Skeletal muscle satellite cell (primary cell): Measurements from ENCODE around the gene F8A2. TPM values are rescaled to one million over a fixed set of nuclear protein-coding genes. Genes with fewer than 3 reads are reported as not detected.
"Not testable (repeated sequence)": the region's sequence is repeated elsewhere in the genome, so short reads cannot be mapped to it uniquely, and the experiment has no call there.

Experiments
- H3K27me3 ChIP-seq: 2 replicates; pipeline ENCODE4 v1.7.0; 2013; ENCODE audit warnings: low read length; ENCODE audit not compliant: control insufficient read depth, insufficient read depth
- H3K36me3 ChIP-seq: 2 replicates; pipeline ENCODE4 v1.7.0; 2013; ENCODE audit warnings: mild to moderate bottlenecking, control low read depth, low read length; ENCODE audit not compliant: insufficient read depth
- H3K4me1 ChIP-seq: 2 replicates; pipeline ENCODE4 v1.7.0; 2013; ENCODE audit warnings: low read length; ENCODE audit not compliant: control insufficient read depth, insufficient read depth
- H3K4me2 ChIP-seq: 2 replicates; pipeline ENCODE4 v1.7.0; 2013; ENCODE audit warnings: mild to moderate bottlenecking, low read length
- H3K4me3 ChIP-seq: 2 replicates; pipeline ENCODE4 v1.7.0; 2013; ENCODE audit warnings: low read length
- H3K9ac ChIP-seq: 2 replicates; pipeline ENCODE4 v1.7.0; 2013; ENCODE audit warnings: mild to moderate bottlenecking, low read depth, low read length, moderate library complexity
- H3K9me3 ChIP-seq: replicated peaks from 2 replicates; pipeline ENCODE4 v1.7.0; 2013; ENCODE audit warnings: mild to moderate bottlenecking, control low read depth, low read length
- total RNA-seq: library from RNA; depleted of rRNA; stranded (reverse); fragments of >200 nt; gene quantifications from 2 replicates; pipeline ENCODE4 v1.2.3, GENCODE V29; 2012; rRNA removed

F8A2 gene
- not detected in 2 replicates for total RNA-seq

DNA sequence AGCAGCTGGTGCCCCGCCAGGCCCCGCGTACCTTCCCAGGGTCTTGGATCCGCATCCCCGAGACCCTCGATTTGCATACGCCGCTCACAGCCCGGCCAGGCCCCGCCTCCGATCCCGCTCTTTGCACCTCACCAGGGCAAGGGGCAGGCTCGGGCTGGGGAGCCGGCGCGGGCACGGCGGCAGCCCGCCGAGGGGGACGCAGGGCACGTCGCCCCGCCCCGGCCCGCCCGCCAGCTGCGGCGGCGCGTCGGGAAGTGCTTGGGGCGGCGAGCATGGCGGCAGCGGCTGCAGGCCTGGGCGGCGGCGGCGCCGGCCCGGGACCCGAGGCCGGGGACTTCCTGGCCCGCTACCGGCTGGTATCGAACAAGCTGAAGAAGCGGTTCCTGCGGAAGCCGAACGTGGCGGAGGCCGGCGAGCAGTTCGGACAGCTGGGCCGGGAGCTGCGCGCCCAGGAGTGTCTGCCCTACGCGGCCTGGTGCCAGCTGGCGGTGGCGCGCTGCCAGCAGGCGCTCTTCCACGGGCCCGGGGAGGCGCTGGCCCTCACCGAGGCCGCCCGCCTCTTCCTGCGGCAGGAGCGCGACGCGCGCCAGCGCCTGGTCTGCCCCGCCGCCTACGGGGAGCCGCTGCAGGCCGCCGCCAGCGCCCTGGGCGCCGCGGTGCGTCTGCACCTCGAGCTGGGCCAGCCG, at the start of gene F8A2:
Gene F8A2 (plus strand): TSS at position 253 of the 686 bp plus-strand sequence. CDS start 20 bp downstream, at position 273.
- H3K4me1 ChIP-seq, H3K4me2 ChIP-seq, H3K9me3 ChIP-seq, H3K9ac ChIP-seq, H3K36me3 ChIP-seq, H3K4me3 ChIP-seq, H3K27me3 ChIP-seq: not testable (repeated sequence)

DNA sequence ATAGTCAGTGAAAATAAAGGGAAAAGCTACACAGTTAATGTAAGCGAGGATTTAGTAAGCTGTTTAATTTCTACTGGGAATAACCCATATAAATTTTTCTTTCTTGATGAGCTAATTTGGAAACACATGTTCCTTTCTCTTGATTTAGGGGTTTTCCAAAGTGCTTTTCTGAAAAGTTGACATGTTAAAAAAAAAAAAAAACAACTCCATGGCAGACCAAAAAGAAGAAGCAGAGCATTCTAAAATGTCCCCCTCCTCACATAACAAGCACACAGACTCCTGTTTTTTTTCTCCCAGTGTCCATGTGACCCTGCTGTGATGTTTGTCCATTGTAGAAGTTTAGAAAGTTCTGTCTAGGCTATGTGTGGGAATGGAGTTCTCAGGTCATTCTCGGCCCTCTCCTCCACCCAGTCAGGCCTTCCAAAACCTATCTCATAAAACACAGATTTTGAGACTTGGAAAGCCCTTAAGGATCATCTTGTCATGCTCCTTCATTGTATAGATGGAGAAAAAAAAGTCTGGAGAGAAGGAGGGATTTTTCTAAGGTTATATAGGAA, 48.3 kb upstream of the F8A2 start:
- Histone ChIP-seq H3K4me1 (no peaks in the 10 kb centered on the region), H3K4me2 (no peak overlapping the region), H3K36me3 (no peaks in the 10 kb centered on the region), H3K9ac (no peak overlapping the region), H3K4me3 (no peak overlapping the region), H3K27me3 (no peaks in the 10 kb centered on the region), H3K9me3 (no peaks in the 10 kb centered on the region)

DNA sequence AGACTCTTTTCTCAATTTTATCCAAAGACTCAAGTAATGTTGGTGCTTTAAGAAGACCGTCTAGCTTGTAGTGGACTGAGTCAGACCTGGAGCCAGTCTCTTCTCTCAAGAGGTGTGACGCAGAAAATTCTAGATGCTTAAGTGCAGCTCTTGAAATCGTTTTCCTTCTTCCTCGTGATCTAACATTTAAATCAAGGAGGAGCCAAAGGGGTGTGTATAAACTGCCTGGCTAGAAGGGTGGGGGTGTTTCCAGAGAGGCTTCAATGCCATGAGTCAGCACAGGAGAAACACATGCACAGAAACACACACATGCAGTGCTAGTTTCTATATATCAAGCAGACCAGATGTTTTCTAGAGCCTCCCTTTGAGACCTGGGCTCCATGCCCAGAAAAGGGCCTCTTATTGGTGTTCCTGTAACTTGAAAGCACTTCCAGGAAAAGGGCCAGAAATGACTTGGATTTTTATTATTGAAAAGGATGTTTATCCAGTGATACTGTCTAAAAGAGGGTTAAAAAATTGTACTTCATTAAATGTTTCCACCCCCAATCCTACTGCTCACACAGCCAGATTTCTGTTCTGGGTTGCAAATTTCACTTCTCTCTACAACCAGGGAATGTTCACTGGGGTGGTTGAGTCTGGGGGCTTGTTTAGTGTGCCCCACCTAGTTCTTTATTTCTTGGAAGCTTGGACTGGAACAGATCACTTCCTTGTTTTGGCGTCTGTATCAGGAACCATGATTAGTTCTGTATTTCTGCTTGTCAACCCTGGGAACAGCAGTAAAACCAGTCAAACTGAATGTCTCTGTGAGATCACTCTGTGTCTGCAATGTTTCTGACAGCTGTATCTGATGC, 47.2 kb upstream of the F8A2 start, which contains the start of gene CLIC2:
Gene CLIC2 (minus strand): TSS at position 129 of the 851 bp plus-strand sequence. CDS start 187 bp downstream, outside the sequence.
- Histone ChIP-seq H3K9ac (no peak within 1 kb of the TSS), H3K4me3 (no peak within 1 kb of the TSS), H3K27me3 (no peaks in the 10 kb centered on the region), H3K4me1 (no peaks in the 10 kb centered on the region), H3K4me2 (no peak within 1 kb of the TSS), H3K9me3 (no peaks in the 10 kb centered on the region), H3K36me3 (no peaks in the 10 kb centered on the region)

DNA sequence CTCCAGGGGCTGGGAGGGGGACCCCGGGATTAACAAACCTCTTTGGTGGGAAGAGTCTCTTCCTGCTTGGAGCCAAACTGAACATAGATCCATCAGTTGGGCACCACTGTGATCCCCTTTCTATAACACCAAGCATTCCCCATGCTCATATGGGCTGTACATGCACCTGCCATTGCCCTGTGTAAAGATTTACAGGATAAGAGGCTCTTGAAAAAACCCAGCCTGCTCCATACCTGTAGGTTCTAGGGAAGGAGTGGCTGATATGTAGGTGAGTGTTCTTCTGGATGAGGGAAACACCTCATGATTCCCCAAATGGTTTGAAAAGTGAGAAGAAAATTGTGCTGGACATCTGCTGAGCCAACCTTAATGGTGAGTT, 46.6 kb upstream of the F8A2 start:
- H3K9ac ChIP-seq, H3K9me3 ChIP-seq, H3K27me3 ChIP-seq, H3K4me1 ChIP-seq, H3K4me3 ChIP-seq, H3K4me2 ChIP-seq, H3K36me3 ChIP-seq: not testable (repeated sequence)

DNA sequence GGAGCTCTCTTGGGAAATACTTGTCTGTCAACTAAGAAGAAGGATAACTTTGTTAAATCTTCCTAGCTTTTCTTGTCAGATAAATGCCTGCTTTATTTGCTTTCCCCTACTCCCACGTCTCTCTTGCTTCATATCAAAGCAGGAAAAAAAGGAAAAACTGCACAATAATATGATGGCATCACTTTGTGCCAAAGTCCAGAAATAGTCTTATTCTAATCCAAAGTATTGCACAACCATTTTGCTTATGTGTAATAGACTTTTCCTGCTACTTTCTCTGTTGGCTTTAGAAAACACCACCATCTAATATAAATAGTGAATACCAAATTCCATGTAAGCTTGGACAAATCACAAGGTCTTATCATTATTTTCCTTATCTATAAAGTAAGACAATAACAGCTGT, 36.2 kb upstream of the F8A2 start:
- not testable (repeated sequence) for H3K4me3 ChIP-seq, H3K4me2 ChIP-seq, H3K9me3 ChIP-seq, H3K9ac ChIP-seq, H3K27me3 ChIP-seq, H3K36me3 ChIP-seq, H3K4me1 ChIP-seq

DNA sequence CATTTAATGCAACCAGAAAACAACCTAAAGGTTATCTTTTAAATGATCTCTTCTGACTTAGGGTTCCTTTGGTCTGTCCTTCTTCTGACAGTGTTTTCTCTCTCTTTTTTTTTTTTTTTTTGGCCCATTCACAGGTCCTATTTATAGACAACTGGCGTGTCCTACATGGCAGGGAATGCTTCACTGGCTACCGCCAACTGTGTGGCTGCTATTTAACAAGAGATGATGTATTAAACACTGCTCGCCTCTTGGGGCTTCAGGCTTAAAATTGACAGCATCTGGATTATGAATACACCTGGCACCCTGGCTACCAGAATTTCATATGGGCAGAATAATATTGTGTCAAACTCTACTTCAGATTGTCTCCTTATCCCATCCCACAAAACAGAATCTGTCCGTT, 32.4 kb upstream of the F8A2 start:
- H3K4me3 ChIP-seq, H3K9me3 ChIP-seq, H3K9ac ChIP-seq, H3K36me3 ChIP-seq, H3K4me2 ChIP-seq, H3K4me1 ChIP-seq, H3K27me3 ChIP-seq: not testable (repeated sequence)

DNA sequence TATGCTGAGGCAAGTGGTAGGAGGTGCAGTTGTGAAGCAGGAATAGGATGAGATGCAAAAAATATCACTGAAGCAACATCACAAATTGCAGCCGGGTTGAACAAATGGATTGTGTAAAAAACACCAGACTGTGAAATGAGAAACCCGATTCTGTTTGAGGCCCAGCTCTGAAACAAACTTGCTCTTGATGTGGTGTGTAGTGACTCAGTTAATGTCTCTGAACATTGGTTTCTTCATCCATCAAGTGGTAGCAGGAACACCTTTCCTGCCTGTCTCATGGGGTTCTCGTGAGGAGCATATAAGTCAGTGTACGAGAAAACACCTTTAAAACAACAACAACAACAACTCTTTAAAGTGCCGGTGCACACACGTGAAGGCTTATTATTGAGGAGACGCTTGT, 18.2 kb upstream of the F8A2 start:
- H3K4me2 ChIP-seq, H3K9me3 ChIP-seq, H3K4me3 ChIP-seq, H3K36me3 ChIP-seq, H3K4me1 ChIP-seq, H3K27me3 ChIP-seq, H3K9ac ChIP-seq: not testable (repeated sequence)

DNA sequence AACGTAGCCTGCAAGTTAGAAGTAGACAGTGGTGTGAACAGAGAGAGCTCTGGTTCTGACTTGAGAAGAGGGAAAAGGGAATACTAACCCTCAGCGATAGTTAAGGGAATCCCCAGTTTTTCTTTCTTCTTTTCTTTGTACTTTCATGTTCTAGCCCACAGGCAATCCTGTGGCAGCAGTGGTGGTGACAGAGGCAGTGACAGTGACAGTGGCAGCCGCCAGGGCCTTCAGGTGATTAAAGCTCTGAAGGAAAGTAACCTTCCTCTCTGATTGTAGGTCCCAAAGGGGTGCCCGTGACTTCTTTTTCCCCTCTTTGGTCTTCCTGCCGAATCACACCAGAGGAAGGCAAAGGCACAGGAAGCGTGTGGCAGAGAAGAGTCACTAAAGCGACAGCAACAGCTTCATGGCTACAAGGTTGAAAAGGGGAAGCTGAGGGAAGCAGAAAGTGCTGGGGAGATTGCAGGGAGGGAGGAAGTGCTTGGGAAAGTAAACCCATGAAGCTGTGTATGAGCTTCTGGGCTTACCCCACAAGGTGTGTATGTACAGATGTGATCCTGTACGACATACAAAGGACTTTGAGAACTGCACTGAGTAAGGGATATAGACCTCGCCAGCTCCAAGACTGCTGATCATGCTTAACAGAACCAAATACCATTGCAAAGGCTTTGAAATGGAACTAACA, 8.0 kb upstream of the F8A2 start:
- not testable (repeated sequence) for H3K4me3 ChIP-seq, H3K36me3 ChIP-seq, H3K4me2 ChIP-seq, H3K9me3 ChIP-seq, H3K4me1 ChIP-seq, H3K27me3 ChIP-seq, H3K9ac ChIP-seq

DNA sequence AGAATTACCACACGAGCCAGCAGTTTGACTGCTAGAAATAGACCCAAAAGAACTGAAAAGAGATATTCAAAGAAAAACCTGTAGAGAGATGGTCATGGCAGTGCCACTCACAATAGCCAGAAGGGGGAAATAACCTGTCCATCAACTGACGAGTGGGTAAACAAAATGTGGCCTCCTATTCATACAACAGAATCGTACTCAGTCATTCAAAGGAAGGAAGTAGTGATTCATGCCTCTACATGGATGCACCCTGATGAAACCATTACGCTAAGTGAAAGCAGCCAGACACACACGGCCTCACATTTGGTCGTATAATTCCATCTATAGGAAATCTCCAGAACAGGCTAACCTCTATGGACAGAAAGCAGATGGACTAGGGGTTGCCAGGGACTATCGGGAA, 2.1 kb upstream of the F8A2 start:
- H3K9me3 ChIP-seq, H3K4me3 ChIP-seq, H3K4me2 ChIP-seq, H3K36me3 ChIP-seq, H3K9ac ChIP-seq, H3K27me3 ChIP-seq, H3K4me1 ChIP-seq: not testable (repeated sequence)

DNA sequence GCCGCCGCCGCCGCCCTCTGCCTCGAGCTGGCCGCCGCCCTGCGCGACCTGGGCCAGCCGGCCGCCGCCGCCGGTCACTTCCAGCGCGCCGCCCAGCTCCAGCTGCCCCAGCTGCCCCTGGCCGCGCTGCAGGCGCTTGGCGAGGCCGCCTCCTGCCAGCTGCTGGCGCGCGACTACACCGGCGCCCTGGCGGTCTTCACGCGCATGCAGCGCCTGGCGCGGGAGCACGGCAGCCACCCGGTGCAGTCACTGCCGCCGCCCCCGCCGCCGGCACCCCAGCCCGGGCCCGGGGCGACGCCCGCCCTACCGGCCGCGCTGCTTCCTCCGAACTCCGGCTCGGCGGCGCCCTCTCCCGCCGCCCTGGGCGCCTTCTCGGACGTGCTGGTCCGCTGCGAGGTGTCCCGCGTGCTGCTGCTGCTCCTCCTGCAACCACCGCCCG, 653 bp downstream of the F8A2 start:
- H3K9ac ChIP-seq, H3K9me3 ChIP-seq, H3K4me3 ChIP-seq, H3K4me2 ChIP-seq, H3K36me3 ChIP-seq, H3K4me1 ChIP-seq, H3K27me3 ChIP-seq: not testable (repeated sequence)

DNA sequence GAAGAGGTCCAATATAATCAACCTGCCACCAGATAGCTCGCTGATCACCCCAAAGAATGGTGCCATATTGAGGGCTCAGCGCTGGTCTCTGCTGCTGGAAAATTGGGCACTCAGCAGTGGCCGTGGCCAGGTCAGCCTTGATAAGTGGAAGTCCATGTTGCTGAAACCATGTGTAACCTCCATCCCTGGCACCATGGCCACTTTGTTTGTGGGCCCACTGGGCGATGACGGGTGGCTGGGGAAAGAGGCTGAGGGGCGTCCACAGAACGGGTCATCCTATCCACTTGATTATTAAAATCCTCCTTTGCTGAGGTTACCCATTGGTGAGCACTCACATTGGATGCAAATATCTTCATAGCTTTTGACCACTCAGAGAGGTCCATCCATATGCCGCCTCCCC, 7.7 kb downstream of the F8A2 start:
- Histone ChIP-seq H3K9ac (no peak overlapping the region), H3K4me2 (no peak overlapping the region), H3K36me3 (no peaks in the 10 kb centered on the region), H3K4me1 (no peaks in the 10 kb centered on the region), H3K4me3 (no peak overlapping the region), H3K9me3 (no peaks in the 10 kb centered on the region), H3K27me3 (no peaks in the 10 kb centered on the region)
